ENCODE data around the gene HHATL.
"Not testable (repeated sequence)": the region's sequence is repeated elsewhere in the genome, so short reads cannot be mapped to it uniquely, and the experiment has no call there.

The HHATL gene

GRCh38 chr3:42734263-42734860 is 31.8 kb upstream of the HHATL start:
- DNase-seq (ENCODE audit: low read depth in 4 of 4, low spot score in 1 of 4), result no peak

DNA sequence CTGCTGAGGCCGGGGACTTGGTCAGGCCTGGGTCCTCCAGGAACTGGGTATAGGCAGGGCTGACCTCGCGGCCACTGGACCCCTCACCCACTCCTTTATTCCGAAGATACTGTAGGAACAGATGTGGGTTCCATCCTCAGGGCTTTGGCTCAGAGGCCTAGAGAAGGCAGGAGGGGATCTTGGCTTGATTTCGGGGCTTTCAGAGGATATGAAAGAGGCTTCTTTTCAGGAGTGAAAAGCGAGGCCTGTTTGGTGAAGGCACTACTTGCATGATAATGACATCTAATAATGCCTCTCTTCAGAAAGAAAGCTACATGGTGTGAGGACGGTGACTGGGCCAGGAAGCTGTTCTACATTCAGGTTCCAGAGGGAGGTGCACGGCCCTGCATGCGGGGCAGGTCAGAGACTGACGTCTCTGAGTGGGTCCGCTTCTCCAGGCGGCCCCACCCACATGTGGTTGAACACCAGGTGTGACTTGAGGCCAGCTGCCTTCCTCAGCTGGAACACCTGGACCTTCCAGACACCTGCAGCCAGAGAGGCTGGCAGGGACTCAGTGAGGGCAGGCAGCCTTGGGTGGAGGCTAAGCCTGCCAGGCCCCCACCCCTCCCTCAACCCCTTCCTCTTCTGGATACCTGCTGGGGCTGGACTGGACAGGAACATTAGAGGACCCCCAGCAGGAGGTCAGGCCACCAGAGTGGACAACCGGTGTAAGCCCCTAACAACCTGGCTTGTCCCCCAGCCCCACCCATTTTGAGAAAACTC is 31.1 kb upstream of the HHATL start:
- DNase-seq (ENCODE audit: low read depth in 4 of 4, low spot score in 1 of 4), result no peak

GRCh38 chr3:42732829-42733459 is 30.3 kb upstream of the HHATL start:
- DNase-seq (ENCODE audit: low read depth in 4 of 4, low spot score in 1 of 4), result no peak

- no peak for DNase-seq (ENCODE audit: low read depth in 4 of 4, low spot score in 1 of 4)
Observed at GRCh38 chr3:42732196-42732828, 29.7 kb upstream of the HHATL start.

GRCh38 chr3:42731476-42732195 is 29.0 kb upstream of the HHATL start:
- DNase-seq (ENCODE audit: low read depth in 4 of 4, low spot score in 1 of 4), result no peak

- no peak for DNase-seq (ENCODE audit: low read depth in 4 of 4, low spot score in 1 of 4)
Observed at GRCh38 chr3:42730706-42731420, 28.3 kb upstream of the HHATL start.

GRCh38 chr3:42730294-42730693 is 27.7 kb upstream of the HHATL start:
- no peak for DNase-seq (ENCODE audit: low read depth in 4 of 4, low spot score in 1 of 4)

- no peak for DNase-seq (ENCODE audit: low read depth in 4 of 4, low spot score in 1 of 4)
Observed at GRCh38 chr3:42729404-42730145, 27.0 kb upstream of the HHATL start.

DNA sequence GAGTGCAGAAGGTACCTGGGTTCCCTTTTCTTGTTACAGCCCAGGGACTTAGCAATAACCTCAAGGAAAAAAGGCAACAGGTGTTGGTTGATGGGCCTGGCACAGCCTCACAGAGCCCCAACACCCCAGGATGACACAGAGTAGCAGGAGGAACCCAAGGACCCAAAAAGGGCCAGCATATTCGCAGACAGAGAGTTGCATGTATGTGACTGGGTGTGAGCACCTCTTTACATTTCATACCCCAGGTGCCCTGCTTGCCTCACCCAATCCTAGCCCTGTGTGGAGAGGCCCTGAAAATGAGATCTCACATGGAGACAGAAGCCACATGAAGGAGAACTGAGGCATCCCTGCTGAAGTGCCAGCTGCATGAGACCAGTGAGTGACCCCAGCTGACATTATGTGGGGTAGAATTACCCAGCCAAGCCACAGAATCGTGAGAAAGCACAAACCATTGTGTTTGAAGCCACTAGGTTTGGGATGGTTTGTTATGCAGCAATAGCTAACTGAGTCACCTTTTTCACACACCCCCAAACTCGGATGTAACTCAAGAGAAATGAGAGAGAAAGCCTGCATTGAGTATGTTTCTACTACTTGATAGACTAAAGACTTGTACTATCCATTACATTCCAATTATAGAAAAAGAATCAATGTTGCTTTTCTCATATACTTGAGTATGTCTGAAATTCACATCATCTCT is 26.2 kb upstream of the HHATL start:
- DNase-seq (ENCODE audit: low read depth in 4 of 4, low spot score in 1 of 4), result no peak

DNA sequence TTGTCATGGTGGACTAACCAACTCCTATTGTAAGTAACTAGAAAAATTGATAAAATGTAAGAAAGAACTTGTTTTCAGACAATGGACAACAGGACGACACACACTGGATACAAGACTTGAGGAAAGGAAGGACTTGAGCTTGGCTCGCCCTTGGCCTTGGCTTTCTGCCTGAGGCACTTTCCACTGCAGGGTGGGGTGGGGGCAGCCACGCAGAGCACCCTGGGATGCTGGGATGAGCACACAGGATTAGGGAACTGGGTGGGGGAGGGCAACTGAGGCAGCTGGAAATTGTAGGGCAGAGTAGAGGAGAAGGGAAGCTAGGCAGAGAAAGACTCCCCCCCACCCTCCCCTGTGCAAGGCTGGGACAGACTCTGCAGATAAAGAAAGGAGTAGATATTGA is 25.5 kb upstream of the HHATL start:
- DNase-seq (ENCODE audit: low read depth in 4 of 4, low spot score in 1 of 4), result no peak

DNA sequence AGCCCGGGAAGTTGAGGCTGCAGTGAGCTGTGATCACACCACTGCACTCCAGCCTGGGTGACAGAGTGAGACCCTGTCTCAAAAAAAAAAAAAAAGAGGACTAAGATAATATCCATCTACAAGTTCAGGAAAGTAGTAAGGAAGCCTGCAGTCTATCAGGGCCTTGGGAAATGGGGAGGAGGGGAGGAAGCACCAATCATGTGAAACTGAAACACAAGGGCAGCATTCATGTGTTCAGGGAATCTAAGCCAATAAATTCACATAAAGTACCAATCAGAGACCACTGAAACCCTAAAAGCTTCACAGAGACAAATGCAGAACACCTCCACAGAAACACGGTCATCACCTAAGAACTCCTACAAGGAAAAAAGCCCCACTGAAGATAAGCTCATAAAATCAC is 22.9 kb upstream of the HHATL start:
- DNase-seq (ENCODE audit: low read depth in 4 of 4, low spot score in 1 of 4), result no peak

- no peak for DNase-seq (ENCODE audit: low read depth in 4 of 4, low spot score in 1 of 4)
Observed at GRCh38 chr3:42723219-42723618, 20.6 kb upstream of the HHATL start.

DNA sequence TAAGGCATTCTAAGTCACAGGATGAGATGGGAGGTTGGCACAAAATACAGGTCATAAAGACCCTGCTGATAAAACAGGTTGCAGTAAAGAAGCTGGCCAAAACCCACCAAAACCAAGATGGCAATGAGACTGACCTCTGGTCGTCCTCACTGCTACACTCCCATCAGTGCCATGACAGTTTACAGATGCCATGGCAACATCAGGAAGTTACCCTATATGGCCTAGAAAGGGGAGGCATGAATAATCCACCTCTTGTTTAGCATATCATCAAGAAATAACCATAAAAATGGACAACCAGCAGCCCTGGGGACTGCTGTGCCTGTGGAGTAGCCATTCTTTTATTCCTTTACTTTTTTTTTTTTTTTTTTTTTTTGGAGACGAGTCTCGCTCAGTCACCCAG is 19.8 kb upstream of the HHATL start:
- not testable (repeated sequence) for DNase-seq (ENCODE audit: low read depth in 4 of 4, low spot score in 1 of 4)

DNA sequence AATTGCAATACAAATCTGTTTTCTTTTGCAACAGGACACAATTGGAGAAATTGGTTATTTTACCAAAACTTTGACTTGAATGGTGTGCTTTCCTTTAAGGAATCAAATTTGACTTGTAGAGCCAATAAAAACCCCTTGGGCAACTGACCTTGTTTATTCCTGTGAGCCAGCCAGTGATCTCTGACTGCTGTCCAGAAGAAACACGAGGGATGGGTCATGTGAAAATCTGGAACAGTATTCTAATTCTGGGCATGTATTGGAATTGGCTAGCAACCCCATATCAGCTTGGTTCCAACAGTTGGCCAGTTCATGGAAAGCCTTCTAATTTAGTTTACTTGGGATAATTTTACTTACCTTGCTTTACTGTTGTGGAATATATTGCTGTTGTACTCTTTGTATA is 19.1 kb upstream of the HHATL start:
- DNase-seq (ENCODE audit: low read depth in 4 of 4, low spot score in 1 of 4), result no peak

DNA sequence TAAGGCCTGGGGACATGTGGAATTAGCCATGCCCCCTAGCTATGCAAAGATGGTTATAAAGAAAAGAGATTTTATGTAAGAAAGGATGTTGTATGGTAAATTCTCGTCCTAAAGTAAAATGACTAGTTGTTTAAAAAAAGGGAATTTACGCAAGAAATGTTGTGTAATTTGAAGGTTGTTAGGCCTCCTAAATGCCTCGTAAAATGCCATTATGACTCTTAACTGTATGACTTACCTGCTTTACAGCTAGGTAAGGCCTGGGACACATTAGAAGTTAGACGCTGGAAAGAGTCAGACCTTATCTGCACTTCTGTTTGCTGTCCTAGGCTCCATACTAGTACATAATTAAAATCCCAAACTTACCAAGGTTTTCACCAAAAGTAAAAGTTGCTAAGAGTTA is 17.5 kb upstream of the HHATL start:
- DNase-seq (ENCODE audit: low read depth in 4 of 4, low spot score in 1 of 4), result no peak

DNA sequence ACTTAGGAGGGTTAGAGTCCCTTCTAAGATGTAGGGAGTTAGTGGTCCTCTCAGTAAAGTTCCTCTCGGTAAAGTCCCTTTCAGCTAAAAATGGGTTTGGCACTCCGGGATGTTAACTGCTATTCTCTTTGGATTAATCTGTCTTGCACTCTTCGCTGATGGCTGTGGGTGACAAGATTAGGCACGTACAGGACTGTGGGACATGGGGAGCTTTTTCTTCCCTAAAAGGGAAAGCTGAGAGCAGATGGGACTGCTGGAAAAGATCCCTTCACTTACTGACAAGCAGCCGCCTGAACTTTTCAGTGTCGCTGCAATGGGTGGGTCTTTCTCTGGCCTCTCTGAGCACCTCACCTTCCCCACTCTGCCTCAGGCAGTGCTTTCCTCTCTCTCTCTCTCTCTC is 16.4 kb upstream of the HHATL start:
- DNase-seq (ENCODE audit: low read depth in 4 of 4, low spot score in 1 of 4), result no peak

- DNase-seq (ENCODE audit: low read depth in 4 of 4, low spot score in 1 of 4), result no peak
Observed at GRCh38 chr3:42718338-42718737, 15.7 kb upstream of the HHATL start.

- DNase-seq (ENCODE audit: low read depth in 4 of 4, low spot score in 1 of 4), result no peak
Observed at GRCh38 chr3:42717306-42717705, 14.7 kb upstream of the HHATL start.

DNA sequence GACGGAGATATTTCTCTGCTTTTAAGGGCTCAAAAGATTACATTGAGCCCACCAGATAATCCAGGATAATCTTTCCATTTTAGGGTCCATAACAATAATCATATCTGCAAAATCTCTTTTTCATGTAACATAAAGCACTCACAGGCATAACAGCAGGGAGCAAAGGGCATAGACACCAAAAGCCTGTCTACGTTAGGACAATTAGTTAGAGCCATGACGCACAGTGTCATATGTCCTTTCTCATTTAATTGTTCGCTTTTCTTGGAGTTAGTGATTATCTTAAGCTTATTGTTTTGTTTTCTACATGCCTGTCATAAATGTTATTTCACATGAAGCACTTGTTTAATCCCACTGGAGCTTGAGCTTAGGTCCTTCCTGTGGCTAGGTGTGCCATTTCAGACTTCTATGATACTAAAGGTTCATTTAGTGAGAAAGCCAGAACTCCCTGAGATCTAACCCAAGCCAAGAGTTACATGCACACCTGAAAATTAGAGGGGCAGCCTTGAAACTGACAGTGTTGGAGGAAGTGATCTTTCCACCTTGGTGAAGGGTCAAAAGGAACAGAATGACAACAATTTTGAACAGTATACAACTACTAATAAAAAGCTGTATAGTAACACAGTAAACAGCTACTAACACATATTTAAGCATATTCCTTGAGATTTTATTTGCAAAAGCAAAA is 11.7 kb upstream of the HHATL start:
- DNase-seq (ENCODE audit: low read depth in 4 of 4, low spot score in 1 of 4), result no peak
